Activated naive CD4-positive, alpha-beta T cell treated with anti-CD3 and anti-CD28 coated beads, Interleukin-2, amount 50 U/mL, for 16 hours (primary cell): ENCODE measurements around the gene MESD.

Experiments used
- DNase-seq: peaks from one replicate; pipeline ENCODE4 v3.0.0-alpha.2; 2020

The MESD gene

DNA sequence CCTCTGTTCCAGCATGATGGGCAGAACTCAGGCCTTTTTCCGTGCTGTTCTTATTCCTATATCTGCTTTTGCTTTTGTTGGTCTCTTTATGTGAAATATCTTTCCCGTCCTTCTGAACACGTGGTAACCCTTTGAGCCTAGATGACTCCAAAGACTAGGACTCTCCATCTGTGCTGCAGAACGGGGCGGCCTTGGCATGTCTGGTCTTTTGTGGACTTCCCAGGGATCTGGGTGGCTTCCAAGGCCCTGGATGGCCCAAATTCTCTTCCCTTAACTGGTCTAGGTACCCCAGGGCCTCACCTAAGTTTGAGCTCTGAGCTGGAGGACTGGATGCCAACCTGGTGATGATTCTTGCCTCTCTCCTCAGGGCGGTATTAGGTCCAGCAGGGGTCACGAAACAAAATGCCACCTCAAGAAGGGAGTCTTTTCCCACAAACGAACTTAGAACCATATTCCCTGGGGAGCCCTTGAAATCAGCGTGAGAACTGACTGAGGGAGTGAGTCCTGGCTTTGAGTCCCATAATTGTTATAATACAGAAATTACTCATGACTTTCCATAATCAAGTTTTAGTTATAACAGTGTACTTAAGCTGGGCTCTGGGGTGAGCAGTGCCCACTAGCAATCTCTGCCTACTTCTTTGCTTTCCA lies 25.0 kb upstream of the MESD start:
- no peak for DNase-seq

DNA sequence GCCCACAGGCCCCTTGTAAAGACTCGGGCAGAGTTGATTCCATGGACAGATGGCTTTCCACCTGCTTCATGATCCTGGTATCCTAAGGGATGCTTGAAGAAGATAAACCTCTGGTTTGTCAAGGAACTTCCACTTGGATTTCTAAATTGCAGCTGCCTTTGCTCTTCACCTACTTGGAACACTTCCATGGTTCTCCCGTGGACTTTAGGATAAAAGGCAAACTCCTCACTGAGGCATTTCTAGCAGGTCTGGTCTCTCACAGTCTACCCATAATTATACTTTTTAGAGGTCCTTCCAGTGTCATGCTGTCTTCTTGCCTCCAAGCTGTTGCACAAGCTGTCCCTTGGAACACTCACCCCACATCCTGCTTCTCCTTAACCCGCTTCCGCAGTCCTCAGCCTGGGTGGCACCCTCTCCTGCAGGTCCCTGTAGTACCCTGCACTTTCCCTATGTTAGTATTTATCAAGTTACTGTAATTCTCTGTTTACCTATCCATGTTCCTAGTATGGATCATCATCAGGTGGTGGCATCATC lies 23.8 kb upstream of the MESD start:
- no peak for DNase-seq

DNA sequence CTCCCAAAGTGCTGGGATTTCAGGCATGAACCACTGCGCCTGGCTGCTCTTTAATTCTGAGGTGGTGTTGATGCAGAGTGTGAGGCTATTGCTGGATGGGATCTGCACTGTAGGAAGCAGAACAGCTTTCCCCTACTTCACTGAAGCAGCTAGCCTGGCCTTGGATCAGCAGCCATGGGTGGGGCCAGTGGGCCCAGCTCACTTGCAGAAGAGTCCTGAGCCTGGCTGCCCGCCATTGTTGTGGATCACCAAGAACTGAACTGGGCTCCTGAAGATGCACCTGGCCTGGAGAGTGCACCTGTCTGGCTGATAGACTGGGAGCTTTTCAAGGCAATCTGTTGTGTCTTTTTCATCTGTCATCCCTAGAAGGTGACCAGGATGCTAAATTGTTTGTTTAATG lies 23.0 kb upstream of the MESD start:
- no peak for DNase-seq

GRCh38 chr15:81011593-81011992 lies 22.0 kb upstream of the MESD start:
- DNase-seq, result no peak

GRCh38 chr15:81010086-81010485 lies 20.5 kb upstream of the MESD start:
- DNase-seq, result no peak

GRCh38 chr15:81008312-81008711 lies 18.7 kb upstream of the MESD start:
- DNase-seq, result no peak

GRCh38 chr15:81007428-81008064 lies 17.9 kb upstream of the MESD start:
- DNase-seq, result no peak

GRCh38 chr15:81006124-81006523 lies 16.5 kb upstream of the MESD start:
- DNase-seq, result no peak

- no peak for DNase-seq
Observed at GRCh38 chr15:81003097-81003350, 13.4 kb upstream of the MESD start.

DNA sequence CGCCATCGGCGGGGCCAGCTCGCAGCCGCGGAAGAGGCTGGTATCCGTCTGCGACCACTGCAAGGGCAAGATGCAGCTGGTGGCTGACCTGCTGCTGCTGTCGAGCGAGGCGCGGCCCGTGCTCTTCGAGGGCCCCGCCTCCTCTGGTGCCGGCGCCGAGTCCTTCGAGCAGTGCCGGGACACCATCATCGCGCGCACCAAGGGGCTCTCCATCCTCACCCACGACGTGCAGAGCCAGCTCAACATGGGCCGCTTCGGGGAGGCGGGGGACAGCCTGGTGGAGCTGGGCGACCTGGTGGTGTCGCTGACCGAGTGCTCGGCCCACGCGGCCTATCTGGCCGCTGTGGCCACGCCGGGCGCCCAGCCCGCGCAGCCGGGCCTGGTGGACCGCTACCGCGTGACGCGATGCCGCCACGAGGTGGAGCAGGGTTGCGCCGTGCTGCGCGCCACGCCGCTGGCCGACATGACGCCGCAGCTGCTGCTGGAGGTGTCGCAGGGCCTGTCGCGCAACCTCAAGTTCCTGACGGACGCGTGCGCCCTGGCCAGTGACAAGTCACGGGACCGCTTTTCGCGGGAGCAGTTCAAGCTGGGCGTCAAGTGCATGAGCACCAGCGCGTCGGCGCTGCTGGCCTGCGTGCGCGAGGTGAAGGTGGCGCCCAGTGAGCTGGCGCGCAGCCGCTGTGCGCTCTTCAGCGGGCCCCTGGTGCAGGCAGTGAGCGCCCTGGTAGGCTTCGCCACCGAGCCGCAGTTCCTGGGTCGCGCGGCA lies 12.9 kb upstream of the MESD start:
- no peak for DNase-seq

GRCh38 chr15:81002009-81002330 lies 12.4 kb upstream of the MESD start:
- no peak for DNase-seq

- peak; percentile 46 for DNase-seq
Observed at GRCh38 chr15:81001152-81002008, 11.8 kb upstream of the MESD start.

GRCh38 chr15:81000624-81001151 lies 11.1 kb upstream of the MESD start, which contains the start of gene TLNRD1:
TSS of gene TLNRD1 (plus strand) at chr15:81000923. CDS start at chr15:81002272, 1,349 bp downstream.
- DNase-seq, result peak; percentile 79

DNA sequence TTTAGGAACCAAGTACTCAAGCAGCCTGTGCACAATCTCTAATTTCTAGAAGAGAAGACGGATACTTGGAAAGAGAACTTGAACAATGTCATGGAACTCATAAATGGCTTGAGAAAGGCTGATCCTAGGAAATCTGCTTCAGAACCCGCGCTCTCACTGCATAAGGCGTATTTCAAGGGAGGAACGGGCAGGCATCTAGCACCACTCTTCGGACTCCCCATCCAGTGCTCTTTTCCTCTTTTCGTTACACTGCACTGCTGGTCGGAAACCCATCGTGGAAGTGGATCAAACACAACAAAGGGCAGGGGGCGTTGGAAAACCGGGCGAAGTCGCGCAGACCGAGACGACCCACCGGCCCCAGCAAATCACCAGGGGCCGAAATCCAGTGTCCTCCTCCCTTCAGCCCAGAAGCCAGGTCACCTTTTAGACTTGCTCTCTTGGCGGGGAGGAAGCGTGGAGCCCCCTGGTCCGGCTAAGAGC lies 10.6 kb upstream of the MESD start:
- DNase-seq, result no peak

DNA sequence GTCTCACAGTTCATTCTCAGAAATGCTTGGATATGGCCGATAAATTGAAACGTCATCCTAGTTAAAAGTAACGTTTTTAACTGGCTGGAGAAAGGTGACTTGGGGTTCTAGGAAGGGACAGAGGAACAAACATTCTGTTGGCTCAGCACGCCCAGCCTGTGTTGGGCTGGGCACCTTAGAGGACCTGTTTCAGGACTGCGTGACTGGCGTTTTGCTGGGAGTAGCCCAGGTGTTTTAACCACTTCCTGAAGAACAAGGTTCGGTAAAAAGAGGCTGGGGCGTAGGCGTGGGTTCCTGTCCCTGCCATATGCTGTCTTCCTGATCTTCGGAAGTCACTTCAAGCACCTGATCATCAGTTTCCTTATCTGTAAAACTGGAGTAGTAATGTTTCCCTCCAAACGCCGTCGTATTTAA lies 10.0 kb upstream of the MESD start:
- peak; percentile 51 for DNase-seq

- no peak for DNase-seq
Observed at GRCh38 chr15:80998251-80998650, 8.6 kb upstream of the MESD start.

DNA sequence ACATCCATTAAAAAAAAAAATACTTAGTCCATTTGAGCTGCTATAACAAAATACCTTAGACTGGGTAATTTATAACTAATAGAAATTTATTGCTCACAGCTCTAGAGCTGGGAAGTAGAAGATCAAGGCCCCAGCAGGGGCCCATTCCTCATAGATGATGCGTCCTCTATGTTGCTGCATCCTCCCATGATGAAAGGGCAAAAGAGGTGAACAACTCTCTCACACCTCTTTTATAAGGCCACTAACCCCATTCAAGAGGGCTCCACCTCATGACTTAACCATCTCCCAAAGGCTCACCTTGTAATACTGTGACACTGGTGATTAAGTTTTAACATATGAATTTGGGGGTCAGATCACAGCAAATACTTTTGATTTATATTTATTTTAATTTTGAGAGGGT lies 8.1 kb upstream of the MESD start:
- DNase-seq, result no peak

- no peak for DNase-seq
Observed at GRCh38 chr15:80996247-80996646, 6.6 kb upstream of the MESD start.

DNA sequence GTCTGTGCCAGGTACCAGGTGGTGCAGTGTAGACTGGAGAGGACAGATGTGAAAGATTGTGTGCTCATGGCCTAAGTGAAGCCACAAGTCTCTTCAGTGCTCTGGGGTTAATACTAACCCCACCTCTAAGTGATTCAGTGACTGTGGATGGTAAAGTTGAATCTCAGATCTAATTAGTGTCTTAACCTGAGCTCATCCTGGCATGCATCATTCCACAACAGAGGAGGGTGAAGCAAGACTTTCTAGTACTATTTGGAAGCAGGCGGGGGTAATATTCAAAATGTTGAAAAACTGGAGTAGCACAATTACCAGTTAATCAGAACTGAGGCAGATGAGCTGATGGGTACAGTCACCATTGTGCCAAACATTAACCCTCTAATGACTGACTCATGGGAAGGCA lies 2.8 kb upstream of the MESD start:
- DNase-seq, result no peak

- DNase-seq, result no peak
Observed at GRCh38 chr15:80992006-80992405, 2.4 kb upstream of the MESD start.

DNA sequence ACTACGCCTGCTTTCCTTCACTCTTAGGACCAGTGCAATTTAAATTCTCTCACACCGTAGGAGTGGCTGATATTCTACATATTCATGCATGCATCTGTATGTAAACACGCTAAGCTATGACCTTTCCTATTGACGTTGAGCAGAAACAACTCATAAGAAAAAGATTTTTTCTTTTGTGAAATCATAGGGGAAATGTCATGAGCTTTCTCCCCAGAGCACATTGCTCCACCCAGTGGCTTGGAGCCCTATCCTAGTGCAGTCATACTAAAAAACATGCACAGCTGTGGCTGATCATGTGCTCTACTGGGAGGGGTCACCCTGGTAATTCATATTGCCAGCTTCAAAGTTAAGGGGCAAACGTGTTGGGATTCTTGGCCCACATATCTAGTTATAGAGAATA lies 1.8 kb upstream of the MESD start:
- DNase-seq, result no peak

DNA sequence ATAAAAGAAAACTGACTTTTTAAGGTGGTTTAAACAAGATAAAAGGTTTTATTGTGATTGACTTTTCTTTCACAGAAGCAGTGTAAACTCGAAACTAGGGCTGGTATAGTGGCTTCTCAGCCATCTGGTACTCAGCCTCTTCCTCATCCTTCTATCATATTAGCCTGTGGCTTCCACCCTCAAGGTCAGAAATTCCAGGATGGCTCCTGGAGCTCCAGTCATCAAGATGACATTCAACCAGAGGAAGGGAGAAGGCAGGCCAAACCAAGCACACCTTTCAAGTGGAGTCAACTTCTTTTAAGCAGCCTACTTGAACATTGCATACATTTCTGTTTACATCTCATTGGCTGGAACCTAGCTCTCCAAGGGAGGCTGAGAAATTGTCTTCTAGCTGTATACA lies 1.3 kb upstream of the MESD start:
- no peak for DNase-seq

DNA sequence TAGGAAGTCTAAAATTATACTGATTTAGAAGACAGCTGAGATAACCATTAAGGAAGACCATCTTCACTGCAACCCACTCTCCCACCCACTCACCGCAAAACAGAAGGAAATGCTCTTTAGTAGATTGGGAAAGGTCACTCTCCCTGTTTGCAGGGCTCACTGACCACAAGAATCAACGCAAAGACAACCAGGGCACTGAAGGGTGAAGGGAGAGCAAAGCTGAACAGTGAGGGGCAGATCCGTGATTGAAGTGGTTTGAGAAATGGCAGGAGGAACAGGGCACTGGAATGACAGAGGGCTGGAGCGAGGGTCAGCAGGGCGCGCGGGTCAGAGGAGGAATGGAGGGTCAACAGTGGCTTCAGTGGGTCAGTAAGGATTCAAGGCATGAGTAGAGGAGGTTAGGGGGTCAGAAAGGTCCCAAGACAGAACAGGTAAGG lies 520 bp downstream of the MESD start:
- DNase-seq, result no peak
